ENCODE measurements around the gene CALCR.

DNA sequence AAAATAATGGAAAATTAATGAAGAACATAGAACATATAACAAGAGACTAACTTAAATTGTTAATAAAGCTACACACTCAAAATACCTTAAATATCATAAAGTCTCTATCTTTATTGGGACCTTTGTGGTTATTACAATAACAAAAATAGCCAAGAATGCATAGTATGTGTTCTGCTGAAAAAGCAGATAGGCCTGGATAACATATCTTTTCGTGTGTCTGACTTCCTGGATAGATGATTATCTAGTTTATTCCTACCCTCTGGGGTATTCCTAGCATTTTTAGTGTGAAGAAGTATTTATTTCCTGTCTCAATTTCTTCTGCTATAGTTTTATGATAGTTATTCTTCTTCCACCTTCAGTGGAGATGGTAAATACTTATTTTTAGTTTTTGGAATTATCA is 36.5 kb downstream of the CALCR start:
- TF ChIP-seq, protein P1, sequence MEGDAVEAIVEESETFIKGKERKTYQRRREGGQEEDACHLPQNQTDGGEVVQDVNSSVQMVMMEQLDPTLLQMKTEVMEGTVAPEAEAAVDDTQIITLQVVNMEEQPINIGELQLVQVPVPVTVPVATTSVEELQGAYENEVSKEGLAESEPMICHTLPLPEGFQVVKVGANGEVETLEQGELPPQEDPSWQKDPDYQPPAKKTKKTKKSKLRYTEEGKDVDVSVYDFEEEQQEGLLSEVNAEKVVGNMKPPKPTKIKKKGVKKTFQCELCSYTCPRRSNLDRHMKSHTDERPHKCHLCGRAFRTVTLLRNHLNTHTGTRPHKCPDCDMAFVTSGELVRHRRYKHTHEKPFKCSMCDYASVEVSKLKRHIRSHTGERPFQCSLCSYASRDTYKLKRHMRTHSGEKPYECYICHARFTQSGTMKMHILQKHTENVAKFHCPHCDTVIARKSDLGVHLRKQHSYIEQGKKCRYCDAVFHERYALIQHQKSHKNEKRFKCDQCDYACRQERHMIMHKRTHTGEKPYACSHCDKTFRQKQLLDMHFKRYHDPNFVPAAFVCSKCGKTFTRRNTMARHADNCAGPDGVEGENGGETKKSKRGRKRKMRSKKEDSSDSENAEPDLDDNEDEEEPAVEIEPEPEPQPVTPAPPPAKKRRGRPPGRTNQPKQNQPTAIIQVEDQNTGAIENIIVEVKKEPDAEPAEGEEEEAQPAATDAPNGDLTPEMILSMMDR (conservative IDR thresholded peaks at IDR 0.05; ENCODE audit: low read depth, low read length) = no peak
- no peak for TF ChIP-seq EZH2phosphoT487 (IDR thresholded peaks at IDR 0.05; ENCODE audit: borderline replicate concordance, low read length)
- TF ChIP-seq EZH2 (IDR thresholded peaks at IDR 0.05; ENCODE audit: low read length, unreplicated experiment) = no peak
